PC-9 (cell line): ENCODE measurements around the gene C5orf46. TPM values are rescaled to one million over a fixed set of nuclear protein-coding genes. Genes with fewer than 3 reads are reported as not detected.

Experiments used
- BruUV-seq: library from RNA; stranded (reverse); fragments of 400-500 nt; replicated peaks from 2 replicates; lab custom pipeline; 2021; lab: Mats Ljungman, UMichigan
- CTCF ChIA-PET: fragments of 300-600 bp; sonication (Branson Sonifier 250); formaldehyde crosslinking; loops from one replicate; lab custom pipeline; 2022; ENCODE audit warnings: antibody characterized with exemption; lab: Charles Lee
- POLR2A ChIA-PET: fragments of 300-600 bp; sonication (Branson Sonifier 250); formaldehyde crosslinking; loops from one replicate; lab custom pipeline; 2022; ENCODE audit warnings: antibody characterized with exemption; ENCODE audit not compliant: unreplicated experiment; lab: Charles Lee
- DNase-seq, 2 experiments: peaks; one replicate each; pipeline versions ENCODE4 v3.0.0 to v3.0.0-alpha.2; 2015 to 2022; ENCODE audit warnings: mixed read lengths in 1 of 2
- H2AFZ ChIP-seq: fragments of 200-600 bp; sonication (generic); 2 replicates; pipeline ENCODE4 v1.8.1; 2017; ENCODE audit warnings: antibody characterized with exemption
- H3F3A ChIP-seq: fragments of 200-600 bp; sonication (generic); 2 replicates; pipeline ENCODE4 v1.8.1; 2017; ENCODE audit warnings: antibody characterized with exemption, mild to moderate bottlenecking, low read depth; ENCODE audit not compliant: insufficient read depth
- H3K27ac ChIP-seq: fragments of 200-600 bp; sonication (generic); 2 replicates; pipeline ENCODE4 v1.6.1; 2016; ENCODE audit warnings: mixed run types
- H3K27me3 ChIP-seq: fragments of 200-600 bp; sonication (generic); 2 replicates; pipeline ENCODE4 v1.6.1; 2016; ENCODE audit warnings: low read depth, mixed run types; ENCODE audit not compliant: insufficient read depth
- H3K36me3 ChIP-seq: fragments of 200-600 bp; sonication (generic); 2 replicates; pipeline ENCODE4 v1.6.1; 2016; ENCODE audit warnings: low read depth, mixed run types
- H3K4me1 ChIP-seq: fragments of 200-600 bp; sonication (generic); replicated peaks from 2 replicates; pipeline ENCODE4 v1.6.1; 2016; ENCODE audit warnings: mixed run types; ENCODE audit not compliant: insufficient read depth
- H3K4me2 ChIP-seq: fragments of 200-600 bp; sonication (generic); 2 replicates; pipeline ENCODE4 v1.6.1; 2017; ENCODE audit warnings: mixed run types
- H3K4me3 ChIP-seq: fragments of 200-600 bp; sonication (generic); 2 replicates; pipeline ENCODE4 v1.6.1; 2016; ENCODE audit warnings: mixed run types
- H3K79me2 ChIP-seq: fragments of 200-600 bp; sonication (generic); 2 replicates; pipeline ENCODE4 v1.6.1; 2017; ENCODE audit warnings: low read depth, mixed run types
- H3K9me2 ChIP-seq: fragments of 200-600 bp; sonication (generic); 2 replicates; pipeline ENCODE4 v1.8.1; 2017; ENCODE audit warnings: mild to moderate bottlenecking; ENCODE audit not compliant: insufficient read depth
- H3K9me3 ChIP-seq: fragments of 200-600 bp; sonication (generic); 2 replicates; pipeline ENCODE4 v1.8.1; 2016; ENCODE audit warnings: low read depth; ENCODE audit not compliant: insufficient read depth
- H4K20me1 ChIP-seq: fragments of 200-600 bp; sonication (generic); 2 replicates; pipeline ENCODE4 v1.8.1; 2017; ENCODE audit not compliant: insufficient read depth
- EZH2 ChIP-seq: fragments of 200-600 bp; sonication (generic); IDR thresholded peaks from 2 replicates; pipeline ENCODE4 v1.8.0; 2017; ENCODE audit warnings: antibody characterized with exemption, low read depth
- intact Hi-C: fragments of 100-400 bp; cut with micrococcal nuclease; formaldehyde crosslinking; loops from one replicate; pipeline ENCODE4 v1.10.0; 2022; ENCODE audit not compliant: unreplicated experiment
- total RNA-seq: library from RNA; stranded (reverse); gene quantifications from 2 replicates; pipeline ENCODE4 v1.2.3, GENCODE V29; 2021
- TF ChIP-seq, protein P1 (sequence below): fragments of 200-600 bp; sonication (generic); conservative IDR thresholded peaks from 2 replicates; pipeline ENCODE4 v1.6.1; 2017; ENCODE audit warnings: mixed run types, antibody characterized with exemption, mild to moderate bottlenecking, moderate library complexity

Gene C5orf46
- total RNA-seq, 1 experiment from 2014 or later: not detected

DNA sequence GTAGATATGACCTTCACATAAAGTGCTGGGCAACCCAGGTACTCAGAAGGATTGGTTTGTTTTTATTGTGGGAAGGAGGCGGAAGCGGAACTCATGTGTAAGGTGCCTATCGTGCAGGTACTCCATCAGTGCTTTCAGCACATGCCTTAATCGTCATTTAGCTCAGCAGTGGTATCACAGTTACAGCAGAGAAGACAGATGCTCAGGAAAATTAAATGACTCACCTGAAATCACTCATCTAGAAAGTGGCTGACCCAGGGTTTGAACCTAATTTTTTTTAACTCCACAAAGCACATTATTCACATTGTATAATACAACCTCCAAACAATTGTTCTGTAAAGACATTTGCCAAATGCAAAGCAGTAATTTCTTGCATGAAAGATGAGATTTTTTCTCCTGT, 2.2 kb downstream of the C5orf46 start:
- peaks cover 36% of the 10 kb centered on the region for H3K4me1 ChIP-seq
- H2AFZ ChIP-seq: no peak overlapping the region
- CTCF ChIA-PET: no interaction called here
- peaks cover 6% of the 10 kb centered on the region; the same call in 1 of the 2 replicates for H3F3A ChIP-seq
- no peak overlapping the region for H3K27ac ChIP-seq
- H3K4me3 ChIP-seq: no peak overlapping the region
- no peaks in the 10 kb centered on the region for H3K27me3 ChIP-seq
- 0 out of 2 replicates have a peak, but pooled peaks cover 9% of the 10 kb centered on the region for H3K36me3 ChIP-seq
- no peaks in the 10 kb centered on the region for H3K79me2 ChIP-seq
- H4K20me1 ChIP-seq: no peaks in the 10 kb centered on the region
- no peak overlapping the region for H3K4me2 ChIP-seq
- POLR2A ChIA-PET: no interaction called here
- no peak for DNase-seq
- 0 out of 2 replicates have a peak, but pooled peaks cover 7% of the 10 kb centered on the region for H3K9me3 ChIP-seq
- TF ChIP-seq, protein P1, sequence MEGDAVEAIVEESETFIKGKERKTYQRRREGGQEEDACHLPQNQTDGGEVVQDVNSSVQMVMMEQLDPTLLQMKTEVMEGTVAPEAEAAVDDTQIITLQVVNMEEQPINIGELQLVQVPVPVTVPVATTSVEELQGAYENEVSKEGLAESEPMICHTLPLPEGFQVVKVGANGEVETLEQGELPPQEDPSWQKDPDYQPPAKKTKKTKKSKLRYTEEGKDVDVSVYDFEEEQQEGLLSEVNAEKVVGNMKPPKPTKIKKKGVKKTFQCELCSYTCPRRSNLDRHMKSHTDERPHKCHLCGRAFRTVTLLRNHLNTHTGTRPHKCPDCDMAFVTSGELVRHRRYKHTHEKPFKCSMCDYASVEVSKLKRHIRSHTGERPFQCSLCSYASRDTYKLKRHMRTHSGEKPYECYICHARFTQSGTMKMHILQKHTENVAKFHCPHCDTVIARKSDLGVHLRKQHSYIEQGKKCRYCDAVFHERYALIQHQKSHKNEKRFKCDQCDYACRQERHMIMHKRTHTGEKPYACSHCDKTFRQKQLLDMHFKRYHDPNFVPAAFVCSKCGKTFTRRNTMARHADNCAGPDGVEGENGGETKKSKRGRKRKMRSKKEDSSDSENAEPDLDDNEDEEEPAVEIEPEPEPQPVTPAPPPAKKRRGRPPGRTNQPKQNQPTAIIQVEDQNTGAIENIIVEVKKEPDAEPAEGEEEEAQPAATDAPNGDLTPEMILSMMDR: no peak
- TF ChIP-seq EZH2: no peak
- BruUV-seq: TSS peak; percentile 5
- intact Hi-C loops: no loop called here
- no peaks in the 10 kb centered on the region for H3K9me2 ChIP-seq

DNA sequence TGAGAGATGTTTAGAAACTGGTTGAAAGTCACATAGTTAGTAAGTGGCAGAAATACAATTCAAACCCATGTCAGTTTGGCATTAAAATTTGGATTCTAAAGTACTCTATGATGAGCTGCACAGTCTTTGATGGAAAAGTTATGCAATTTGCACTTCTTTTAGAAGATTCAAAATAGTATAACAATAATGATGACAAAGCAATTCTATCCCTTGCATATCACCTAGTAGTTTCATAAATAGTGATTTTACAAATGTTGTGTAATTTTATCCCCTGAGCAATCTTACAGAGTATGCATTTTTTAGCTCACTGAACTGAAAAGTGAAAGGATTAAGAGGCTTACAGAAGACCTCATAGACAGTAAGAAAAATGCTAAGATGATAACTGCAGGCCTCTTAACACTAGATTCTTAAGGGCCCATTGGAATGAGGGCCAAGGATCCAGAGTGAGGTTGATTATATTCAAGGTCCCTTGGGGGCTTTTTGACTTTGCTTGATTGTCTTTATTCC, 3.7 kb downstream of the C5orf46 start:
- H3K4me1 ChIP-seq: peaks cover 51% of the 10 kb centered on the region
- no peak overlapping the region for H3K4me2 ChIP-seq
- no peak overlapping the region for H3K4me3 ChIP-seq
- H3F3A ChIP-seq: peaks cover 16% of the 10 kb centered on the region; the same call in 1 of the 2 replicates
- no peaks in the 10 kb centered on the region for H3K27me3 ChIP-seq
- H3K9me2 ChIP-seq: no peaks in the 10 kb centered on the region
- no peaks in the 10 kb centered on the region for H4K20me1 ChIP-seq
- H3K79me2 ChIP-seq: no peaks in the 10 kb centered on the region
- no peak overlapping the region for H2AFZ ChIP-seq
- 0 out of 2 replicates have a peak, but pooled peaks cover 9% of the 10 kb centered on the region for H3K36me3 ChIP-seq
- 0 out of 2 replicates have a peak, but pooled peaks cover 7% of the 10 kb centered on the region for H3K9me3 ChIP-seq
- CTCF ChIA-PET: interaction anchor here (0.8 kb wide), 1 partner anchor 275 kb away, joined by 3 read pairs; no protein-coding TSS in a partner anchor
- H3K27ac ChIP-seq: no peak overlapping the region
- POLR2A ChIA-PET: interaction anchor here (0.5 kb wide), 1 partner anchor 332 kb away, joined by 4 read pairs; no protein-coding TSS in a partner anchor
- intact Hi-C loops: no loop called here
- no peak for DNase-seq
- BruUV-seq: no TSS peak
- TF ChIP-seq, protein P1: no peak
- no peak for TF ChIP-seq EZH2

DNA sequence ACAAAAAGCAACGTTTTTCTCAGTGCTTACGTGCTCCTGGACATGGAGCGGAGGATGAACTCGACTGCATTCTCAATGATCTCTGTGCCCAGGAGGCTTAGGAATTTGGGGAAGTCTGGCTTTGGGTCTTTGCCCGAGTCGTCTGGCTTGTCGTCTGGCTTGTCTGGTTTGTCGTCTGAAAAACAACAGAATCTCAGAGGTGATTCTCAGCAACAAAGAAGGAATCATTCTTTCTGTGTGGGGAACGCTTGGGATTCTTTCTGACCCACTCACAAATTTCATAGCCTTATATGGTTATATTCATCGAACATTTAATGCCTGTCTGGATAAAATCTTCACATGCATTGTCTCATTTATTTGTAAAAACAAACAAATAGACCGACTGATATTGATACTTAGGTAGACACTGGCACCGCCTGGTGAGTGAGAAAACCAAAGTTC, 4.7 kb downstream of the C5orf46 start:
- CTCF ChIA-PET: no interaction called here
- POLR2A ChIA-PET: no interaction called here
- intact Hi-C loops: no loop called here

More for the DNA sequence above, 4.7 kb downstream of the C5orf46 start:
- no peaks in the 10 kb centered on the region for H3K27me3 ChIP-seq
- H3K27ac ChIP-seq: no peak overlapping the region
- no peak overlapping the region for H3K4me2 ChIP-seq
- peaks cover 52% of the 10 kb centered on the region for H3K4me1 ChIP-seq
- 0 out of 2 replicates have a peak, but pooled peaks cover 7% of the 10 kb centered on the region for H3K9me3 ChIP-seq
- H2AFZ ChIP-seq: no peak overlapping the region
- peaks cover 16% of the 10 kb centered on the region; the same call in 1 of the 2 replicates for H3F3A ChIP-seq
- no peaks in the 10 kb centered on the region for H3K9me2 ChIP-seq
- H3K36me3 ChIP-seq: 0 out of 2 replicates have a peak, but pooled peaks cover 9% of the 10 kb centered on the region
- H4K20me1 ChIP-seq: no peaks in the 10 kb centered on the region
- H3K79me2 ChIP-seq: no peaks in the 10 kb centered on the region
- BruUV-seq: no TSS peak
- TF ChIP-seq EZH2: no peak
- TF ChIP-seq, protein P1: no peak
- no peak overlapping the region for H3K4me3 ChIP-seq
- DNase-seq: no peak
